AG04449 (cell line): Measurements from ENCODE around the gene DNAJB2.
"Not testable (repeated sequence)": the region's sequence is repeated elsewhere in the genome, so short reads cannot be mapped to it uniquely, and the experiment has no call there.

ENCODE experiments used
- CTCF ChIA-PET: fragments of 350-600 bp; formaldehyde crosslinking; extraction: SDS; loops from one replicate; lab custom pipeline; 2021; ENCODE audit warnings: antibody characterized with exemption; lab: Yijun Ruan, JAX
- POLR2A ChIA-PET: fragments of 400-600, 350-600 bp; formaldehyde crosslinking; extraction: SDS; loops from one replicate; lab custom pipeline; 2020; ENCODE audit warnings: antibody characterized with exemption, inconsistent platforms; lab: Yijun Ruan, JAX
- DNase-seq: peaks from one replicate; pipeline ENCODE4 v3.0.0-alpha.2; 2010; ENCODE audit warnings: low read depth, low spot score
- H3K4me3 ChIP-seq: 2 replicates; pipeline ENCODE4 v1.5.1; 2011; ENCODE audit warnings: low read depth, mild to moderate bottlenecking, control low read depth, low read length
- CTCF ChIP-seq: IDR thresholded peaks from one replicate; pipeline ENCODE4 v1.5.1; 2011; ENCODE audit warnings: mild to moderate bottlenecking, moderate library complexity, low read length, control low read depth, inconsistent platforms; ENCODE audit not compliant: insufficient read depth; ENCODE audit errors: missing control alignments

DNAJB2 gene

GRCh38 chr2:219284501-219285372 lies 5.6 kb downstream of the DNAJB2 start:
- no peak for DNase-seq
- no peak overlapping the region for H3K4me3 ChIP-seq
- POLR2A ChIA-PET = interaction anchor here (2.0 kb wide), 1 partner anchor 10 kb away, joined by 7 read pairs; no protein-coding TSS in a partner anchor
- CTCF ChIA-PET = interaction anchor here (3.0 to 22.1 kb wide), 4 partner anchors 8 to 125 kb away, joined by 9 to 691 read pairs (median 354); partner anchors contain the start of genes DNAJB2 and NHEJ1
- no peak for TF ChIP-seq CTCF

GRCh38 chr2:219285373-219285735 lies 6.2 kb downstream of the DNAJB2 start:
- H3K4me3 ChIP-seq = no peak overlapping the region; the same call in 1 of the 2 replicates
- DNase-seq = no peak
- ChIA-PET CTCF (interaction anchor here (3.0 to 22.1 kb wide), 3 partner anchors 8 to 126 kb away, joined by 9 to 691 read pairs (median 691); partner anchors contain the start of genes DNAJB2 and NHEJ1), POLR2A (interaction anchor here (2.0 kb wide), 1 partner anchor 9 kb away, joined by 7 read pairs; no protein-coding TSS in a partner anchor)
- no peak for TF ChIP-seq CTCF

- ChIA-PET POLR2A (interaction anchor here (0.7 to 2.0 kb wide), 3 partner anchors 9 to 160 kb away, joined by 3 to 7 read pairs (median 3); no protein-coding TSS in a partner anchor), CTCF (interaction anchor here (3.0 to 22.1 kb wide), 3 partner anchors 8 to 126 kb away, joined by 9 to 691 read pairs (median 691); partner anchors contain the start of genes DNAJB2 and NHEJ1)
- no peak for TF ChIP-seq CTCF
- no peak for DNase-seq
- H3K4me3 ChIP-seq = no peak overlapping the region; the same call in 1 of the 2 replicates
Observed at GRCh38 chr2:219285894-219286425, 6.8 kb downstream of the DNAJB2 start.

- ChIA-PET CTCF (interaction anchor here (1.4 to 22.1 kb wide), 4 partner anchors 8 to 127 kb away, joined by 3 to 691 read pairs (median 350); partner anchors contain the start of genes DNAJB2 and NHEJ1), POLR2A (interaction anchor here (0.7 to 2.0 kb wide), 3 partner anchors 8 to 160 kb away, joined by 3 to 7 read pairs (median 3); no protein-coding TSS in a partner anchor)
- no peak overlapping the region for H3K4me3 ChIP-seq
Observed at GRCh38 chr2:219286436-219287115, 7.4 kb downstream of the DNAJB2 start.

GRCh38 chr2:219287116-219287440 lies 7.9 kb downstream of the DNAJB2 start:
- CTCF ChIA-PET = interaction anchor here (1.4 to 22.1 kb wide), 3 partner anchors 7 to 70 kb away, joined by 3 to 691 read pairs (median 691); partner anchors contain the start of gene DNAJB2
- POLR2A ChIA-PET, DNase-seq, H3K4me3 ChIP-seq: not testable (repeated sequence)

More at GRCh38 chr2:219286436-219287115, 7.4 kb downstream of the DNAJB2 start:
- no peak for TF ChIP-seq CTCF
- DNase-seq = no peak

- CTCF ChIA-PET = interaction anchor here (1.4 to 22.1 kb wide), 4 partner anchors 7 to 70 kb away, joined by 3 to 691 read pairs (median 418); partner anchors contain the start of genes DNAJB2 and PTPRN
- H3K4me3 ChIP-seq = no peak overlapping the region
- TF ChIP-seq CTCF = no peak
- POLR2A ChIA-PET = interaction anchor here (1.3 kb wide), 1 partner anchor 9 kb away, joined by 4 read pairs; the partner anchor contains the start of gene DNAJB2
- DNase-seq = no peak
Observed at GRCh38 chr2:219287580-219288265, 8.6 kb downstream of the DNAJB2 start.
